ENCODE measurements around the gene ZNF366. TPM values are rescaled to one million over a fixed set of nuclear protein-coding genes. Genes with fewer than 3 reads are reported as not detected.

The ZNF366 gene
- total RNA-seq, 1 donor from 2014 or later, result not detected

- H3K9me3 Mint-ChIP-seq (ENCODE audit: unreplicated experiment), result peaks cover 10% of the 10 kb centered on the region
- peaks cover 38% of the 10 kb centered on the region for H3K4me1 Mint-ChIP-seq (ENCODE audit: low read depth, unreplicated experiment)
- no peak overlapping the region for H3K27ac Mint-ChIP-seq (ENCODE audit: unreplicated experiment)
- H3K36me3 Mint-ChIP-seq (ENCODE audit: low read depth, unreplicated experiment), result no peaks in the 10 kb centered on the region
- H3K9ac ChIP-seq (ENCODE audit: low read length), result no peak overlapping the region
- H3K27me3 Mint-ChIP-seq (ENCODE audit: low read depth, unreplicated experiment), result peaks cover 3% of the 10 kb centered on the region
- no peak overlapping the region for H3K4me3 Mint-ChIP-seq (ENCODE audit: unreplicated experiment)
- H3K27me3 ChIP-seq (ENCODE audit: insufficient read depth, low read length), result no peaks in the 10 kb centered on the region
- H4K20me1 ChIP-seq (ENCODE audit: insufficient read depth, low read length), result no peaks in the 10 kb centered on the region
- no peak overlapping the region for H3K4me3 ChIP-seq (ENCODE audit: insufficient read depth, low read depth, low read length)
- no peak overlapping the region for H3K4me2 ChIP-seq (ENCODE audit: low read length)
- no peak overlapping the region for H2AFZ ChIP-seq (ENCODE audit: low read depth, low read length)
- H3K4me1 ChIP-seq (ENCODE audit: insufficient read depth, low read length), result peaks cover 13% of the 10 kb centered on the region
- no peaks in the 10 kb centered on the region for H3K36me3 ChIP-seq (ENCODE audit: insufficient read depth, low read length)
- DNase-seq (ENCODE audit: low read depth) (no peak), FAIRE-seq (no peak)
- TF ChIP-seq CTCF (IDR thresholded peaks at IDR 0.05; ENCODE audit: insufficient read depth, low read depth, low read length), result no peak
- no peak for TF ChIP-seq EZH2 (IDR thresholded peaks at IDR 0.05; ENCODE audit: insufficient read depth, low read length)
- H3K27ac ChIP-seq (ENCODE audit: low read depth, low read length), result no peak overlapping the region
- no peaks in the 10 kb centered on the region for H3K9me3 ChIP-seq (ENCODE audit: insufficient read depth, low read depth, low read length)
- no peaks in the 10 kb centered on the region for H3K79me2 ChIP-seq (ENCODE audit: insufficient read depth, low read length)
These were observed 43.7 kb downstream of the ZNF366 start for GRCh38 chr5:72463449-72464052.

GRCh38 chr5:72460413-72460812, 46.8 kb downstream of the ZNF366 start:
- Histone ChIP-seq H3K27me3 (ENCODE audit: insufficient read depth, low read length) (no peaks in the 10 kb centered on the region), H3K36me3 (ENCODE audit: insufficient read depth, low read length) (no peaks in the 10 kb centered on the region), H3K4me1 (ENCODE audit: insufficient read depth, low read length) (no peaks in the 10 kb centered on the region), H4K20me1 (ENCODE audit: insufficient read depth, low read length) (no peaks in the 10 kb centered on the region), H3K4me3 (ENCODE audit: insufficient read depth, low read depth, low read length) (no peak overlapping the region), H3K27ac (ENCODE audit: low read depth, low read length) (no peak overlapping the region), H3K4me2 (ENCODE audit: low read length) (no peak overlapping the region), H3K9ac (ENCODE audit: low read length) (no peak overlapping the region), H3K79me2 (ENCODE audit: insufficient read depth, low read length) (no peaks in the 10 kb centered on the region), H2AFZ (ENCODE audit: low read depth, low read length) (no peak overlapping the region), H3K9me3 (ENCODE audit: insufficient read depth, low read depth, low read length) (no peaks in the 10 kb centered on the region)
- H3K4me1 Mint-ChIP-seq (ENCODE audit: low read depth, unreplicated experiment), result peaks cover 14% of the 10 kb centered on the region
- no peak overlapping the region for H3K27ac Mint-ChIP-seq (ENCODE audit: unreplicated experiment)
- no peak for FAIRE-seq
- H3K4me3 Mint-ChIP-seq (ENCODE audit: unreplicated experiment), result no peak overlapping the region
- peaks cover 10% of the 10 kb centered on the region for H3K9me3 Mint-ChIP-seq (ENCODE audit: unreplicated experiment)
- no peaks in the 10 kb centered on the region for H3K36me3 Mint-ChIP-seq (ENCODE audit: low read depth, unreplicated experiment)
- peaks cover 3% of the 10 kb centered on the region for H3K27me3 Mint-ChIP-seq (ENCODE audit: low read depth, unreplicated experiment)
- no peak for TF ChIP-seq EZH2 (IDR thresholded peaks at IDR 0.05; ENCODE audit: insufficient read depth, low read length)
- no peak for TF ChIP-seq CTCF (IDR thresholded peaks at IDR 0.05; ENCODE audit: insufficient read depth, low read depth, low read length)
- DNase-seq (ENCODE audit: low read depth), result no peak

- FAIRE-seq, result no peak
- no peaks in the 10 kb centered on the region for H3K4me1 ChIP-seq (ENCODE audit: insufficient read depth, low read length)
- H3K36me3 ChIP-seq (ENCODE audit: insufficient read depth, low read length), result no peaks in the 10 kb centered on the region
- H3K4me3 ChIP-seq (ENCODE audit: insufficient read depth, low read depth, low read length), result no peak overlapping the region
- no peak overlapping the region for H3K27ac ChIP-seq (ENCODE audit: low read depth, low read length)
- no peaks in the 10 kb centered on the region for H3K36me3 Mint-ChIP-seq (ENCODE audit: low read depth, unreplicated experiment)
- TF ChIP-seq EZH2 (IDR thresholded peaks at IDR 0.05; ENCODE audit: insufficient read depth, low read length), result no peak
- H3K4me1 Mint-ChIP-seq (ENCODE audit: low read depth, unreplicated experiment), result peaks cover 10% of the 10 kb centered on the region
- no peak overlapping the region for H3K4me2 ChIP-seq (ENCODE audit: low read length)
- no peak overlapping the region for H2AFZ ChIP-seq (ENCODE audit: low read depth, low read length)
- peaks cover 10% of the 10 kb centered on the region for H3K9me3 Mint-ChIP-seq (ENCODE audit: unreplicated experiment)
- no peak overlapping the region for H3K27ac Mint-ChIP-seq (ENCODE audit: unreplicated experiment)
- H3K79me2 ChIP-seq (ENCODE audit: insufficient read depth, low read length), result no peaks in the 10 kb centered on the region
- DNase-seq (ENCODE audit: low read depth), result no peak
- H4K20me1 ChIP-seq (ENCODE audit: insufficient read depth, low read length), result no peaks in the 10 kb centered on the region
- no peak overlapping the region for H3K4me3 Mint-ChIP-seq (ENCODE audit: unreplicated experiment)
- H3K9ac ChIP-seq (ENCODE audit: low read length), result no peak overlapping the region
- no peaks in the 10 kb centered on the region for H3K27me3 ChIP-seq (ENCODE audit: insufficient read depth, low read length)
- peaks cover 3% of the 10 kb centered on the region for H3K27me3 Mint-ChIP-seq (ENCODE audit: low read depth, unreplicated experiment)
- no peaks in the 10 kb centered on the region for H3K9me3 ChIP-seq (ENCODE audit: insufficient read depth, low read depth, low read length)
These were observed 47.3 kb downstream of the ZNF366 start for GRCh38 chr5:72459913-72460312.

Measured in astrocyte (in vitro differentiated cells and primary cell).